GM13976 (cell line): ENCODE results near the gene INCENP.
A peak's percentile ranks its signal among the peaks of the same experiment; 100 is the strongest.

ENCODE experiments used
- DNase-seq: peaks from one replicate; pipeline ENCODE4 v3.0.0; 2012; ENCODE audit warnings: low spot score
- CTCF ChIP-seq: IDR thresholded peaks from 2 replicates; pipeline ENCODE4 v1.5.1; 2012; ENCODE audit warnings: borderline replicate concordance, mild to moderate bottlenecking; ENCODE audit not compliant: insufficient read depth; ENCODE audit errors: extremely low read depth, missing control alignments, control extremely low read depth
- in situ Hi-C: fragments of 300-500 bp; cut with MboI; formaldehyde crosslinking; loops from one replicate; pipeline ENCODE4 v1.12.0; 2022; ENCODE audit warnings: low sequenced_read_pairs, mixed read lengths, inconsistent platforms; ENCODE audit not compliant: unreplicated experiment

INCENP gene

GRCh38 chr11:62122076-62122475 is 1.7 kb upstream of the INCENP start:
- no peak for TF ChIP-seq CTCF
- in situ Hi-C loops = no loop called here
- DNase-seq = no peak

- peak; percentile 70 for DNase-seq
- TF ChIP-seq CTCF = no peak
- in situ Hi-C loops = no loop called here
Measured at GRCh38 chr11:62124186-62125113, 639 bp downstream of the INCENP start.

- in situ Hi-C loops = no loop called here
- no peak for DNase-seq
- no peak for TF ChIP-seq CTCF
Measured at GRCh38 chr11:62125316-62125715, 1.5 kb downstream of the INCENP start.

GRCh38 chr11:62125881-62126280 is 2.1 kb downstream of the INCENP start:
- TF ChIP-seq CTCF = no peak
- in situ Hi-C loops = no loop called here
- DNase-seq = no peak

GRCh38 chr11:62127426-62127825 is 3.6 kb downstream of the INCENP start:
- no peak for DNase-seq
- in situ Hi-C loops = no loop called here
- TF ChIP-seq CTCF = no peak

- in situ Hi-C loops = no loop called here
- DNase-seq = no peak
- no peak for TF ChIP-seq CTCF
Measured at GRCh38 chr11:62127941-62128770, 4.3 kb downstream of the INCENP start.
